NK-92 treated with Interleukin-12 subunit alpha and Interleukin-12 subunit beta, amount 100 ng/mL, for 24 hours (cell line): ENCODE data around the gene FLT3LG.

Experiments used
- DNase-seq: peaks from one replicate; lab custom pipeline; 2025; lab: John Stamatoyannopoulos, UW

FLT3LG gene, protein sequence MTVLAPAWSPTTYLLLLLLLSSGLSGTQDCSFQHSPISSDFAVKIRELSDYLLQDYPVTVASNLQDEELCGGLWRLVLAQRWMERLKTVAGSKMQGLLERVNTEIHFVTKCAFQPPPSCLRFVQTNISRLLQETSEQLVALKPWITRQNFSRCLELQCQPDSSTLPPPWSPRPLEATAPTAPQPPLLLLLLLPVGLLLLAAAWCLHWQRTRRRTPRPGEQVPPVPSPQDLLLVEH

DNA sequence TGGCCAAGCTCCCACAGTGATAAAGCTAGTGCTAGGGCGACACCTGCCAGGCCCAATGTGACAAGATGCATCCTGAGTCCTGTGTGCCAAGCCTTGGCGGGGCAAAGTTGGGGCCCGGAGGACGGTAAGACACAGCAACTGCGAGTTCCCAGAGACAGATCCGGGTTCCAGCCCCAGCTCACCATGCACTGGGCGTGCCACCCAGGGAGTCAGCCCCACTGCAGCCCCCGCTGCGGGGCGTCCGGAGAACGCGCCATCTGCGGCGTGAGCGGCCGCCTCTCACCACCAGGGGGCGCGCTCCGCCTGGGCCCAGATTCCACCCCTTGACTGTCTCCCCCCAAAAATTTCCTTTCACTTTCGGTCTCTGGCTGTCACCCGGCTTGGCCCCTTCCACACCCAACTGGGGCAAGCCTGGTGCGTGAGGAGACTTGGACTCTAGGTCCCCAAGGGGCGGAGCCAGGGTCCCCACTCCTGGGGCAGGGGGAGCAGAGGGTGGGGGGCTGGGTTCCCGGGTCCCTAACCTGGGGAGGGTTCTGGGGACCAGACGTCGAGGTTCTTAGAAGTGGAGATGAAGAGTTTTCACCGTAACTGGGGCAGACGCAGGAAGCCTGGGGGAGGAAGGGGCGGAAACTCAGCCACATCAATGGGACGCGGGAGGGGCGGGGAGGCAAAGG lies at the start of gene FLT3LG:
Gene FLT3LG, plus strand, starts transcription at position 348 of the 674 bp plus-strand sequence. CDS start 425 bp downstream, outside the sequence.
- peak; percentile 82 for DNase-seq

DNA sequence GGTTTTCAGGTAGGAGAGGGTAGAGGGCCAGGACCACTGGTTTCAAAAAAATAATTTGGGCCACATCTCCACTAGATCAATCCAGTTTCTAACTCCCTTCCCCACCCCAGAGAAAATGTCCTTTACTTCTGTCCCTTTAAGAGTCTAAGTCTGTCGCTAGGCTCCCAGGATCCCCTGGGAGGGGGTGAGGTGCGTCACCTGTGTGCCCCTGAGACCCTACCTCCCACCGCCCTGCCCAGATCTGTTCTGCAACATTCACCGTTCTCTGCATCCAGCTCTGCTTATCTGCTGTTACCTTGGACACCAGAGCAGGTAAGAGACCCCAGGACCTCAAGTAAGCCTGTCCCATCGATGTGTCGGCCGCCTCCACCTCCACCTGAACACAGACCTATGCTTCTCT lies 48.8 kb upstream of the FLT3LG start, which contains the start of gene GFY:
Gene GFY, plus strand, starts transcription at position 211 of the 400 bp plus-strand sequence. CDS start 1,043 bp downstream, outside the sequence.
- DNase-seq = no peak

DNA sequence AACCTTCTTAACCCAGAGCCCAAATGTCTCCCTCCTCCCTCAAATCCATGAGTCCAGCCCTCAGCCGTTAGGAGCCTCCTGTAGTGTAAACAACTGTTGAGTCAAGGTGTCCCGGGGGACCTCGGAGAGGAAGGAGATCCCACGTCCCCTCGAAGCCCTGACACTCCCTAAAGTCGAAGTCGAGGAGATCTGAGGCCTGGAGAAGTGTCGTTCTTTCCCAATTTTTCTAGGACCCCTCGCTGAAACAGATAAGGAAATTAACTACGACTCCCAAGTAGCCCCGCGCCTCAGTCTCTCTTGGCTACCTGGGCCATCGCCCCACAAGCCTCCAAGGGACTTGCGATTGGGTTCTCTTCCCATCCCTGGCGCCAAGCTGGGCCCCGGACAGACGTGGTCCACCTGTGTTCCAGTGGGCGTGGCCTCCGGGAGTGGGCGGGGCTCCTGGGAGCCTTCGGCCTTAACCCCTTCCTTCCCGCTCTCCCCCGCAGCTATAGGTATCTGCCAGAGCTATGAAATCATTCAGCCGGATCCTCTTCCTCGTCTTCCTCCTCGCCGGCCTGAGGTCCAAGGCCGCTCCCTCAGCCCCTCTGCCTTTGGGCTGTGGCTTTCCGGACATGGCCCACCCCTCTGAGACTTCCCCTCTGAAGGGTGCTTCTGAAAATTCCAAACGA lies 48.0 kb upstream of the FLT3LG start:
- DNase-seq = no peak

DNA sequence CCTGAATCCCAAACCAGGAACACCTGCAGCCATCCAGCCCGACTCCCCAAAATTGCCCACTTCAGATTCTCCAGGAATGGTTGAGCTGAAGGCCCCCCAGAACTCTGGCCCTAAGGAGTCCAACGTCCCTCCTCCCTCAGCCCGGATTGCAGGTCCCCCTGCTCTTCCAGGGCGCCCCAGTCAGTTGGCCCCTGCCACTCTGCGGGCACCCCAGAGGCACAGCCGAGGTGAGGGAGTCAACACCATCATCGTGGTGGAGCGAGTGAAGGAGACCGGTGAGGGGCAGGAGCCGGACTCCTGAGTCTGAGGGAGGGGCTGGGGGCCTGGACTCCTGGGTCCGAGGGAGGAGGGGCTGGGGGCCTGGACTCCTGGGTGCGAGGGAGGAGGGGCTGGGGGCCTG lies 46.7 kb upstream of the FLT3LG start:
- no peak for DNase-seq

DNA sequence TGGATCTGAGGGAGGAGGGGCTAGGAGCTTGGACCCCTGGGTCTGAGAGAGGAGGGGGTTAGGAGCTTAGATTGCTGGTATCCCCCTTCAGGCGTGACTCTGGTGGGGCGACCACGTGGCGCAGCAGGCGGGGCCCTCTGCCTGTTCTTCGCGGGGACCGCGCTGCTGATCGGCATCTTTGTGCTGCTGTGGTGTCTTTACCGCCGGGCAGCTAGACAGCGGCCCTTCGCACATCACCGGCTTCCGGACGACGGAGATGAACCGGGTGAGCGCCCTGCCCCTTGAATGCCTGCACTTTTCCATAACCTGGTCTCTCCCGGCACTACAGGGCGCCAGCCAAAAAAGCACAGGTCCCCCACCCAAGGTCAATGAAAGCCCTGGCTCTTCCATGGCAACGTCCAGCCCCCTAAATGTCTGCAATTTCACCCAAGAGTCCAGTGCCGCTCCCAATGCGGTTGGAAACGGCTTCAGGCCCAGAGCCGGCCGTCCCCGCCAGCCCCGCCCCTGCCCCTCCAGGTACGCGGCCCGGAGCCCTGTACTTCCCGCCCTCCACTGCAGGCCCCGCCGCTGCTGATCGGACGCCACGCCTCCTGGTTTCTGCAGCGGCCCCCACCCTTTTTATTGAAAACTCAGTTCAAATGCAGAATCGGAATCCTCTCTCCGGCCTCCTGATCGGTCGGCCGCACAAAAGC lies 46.0 kb upstream of the FLT3LG start:
- DNase-seq = no peak

DNA sequence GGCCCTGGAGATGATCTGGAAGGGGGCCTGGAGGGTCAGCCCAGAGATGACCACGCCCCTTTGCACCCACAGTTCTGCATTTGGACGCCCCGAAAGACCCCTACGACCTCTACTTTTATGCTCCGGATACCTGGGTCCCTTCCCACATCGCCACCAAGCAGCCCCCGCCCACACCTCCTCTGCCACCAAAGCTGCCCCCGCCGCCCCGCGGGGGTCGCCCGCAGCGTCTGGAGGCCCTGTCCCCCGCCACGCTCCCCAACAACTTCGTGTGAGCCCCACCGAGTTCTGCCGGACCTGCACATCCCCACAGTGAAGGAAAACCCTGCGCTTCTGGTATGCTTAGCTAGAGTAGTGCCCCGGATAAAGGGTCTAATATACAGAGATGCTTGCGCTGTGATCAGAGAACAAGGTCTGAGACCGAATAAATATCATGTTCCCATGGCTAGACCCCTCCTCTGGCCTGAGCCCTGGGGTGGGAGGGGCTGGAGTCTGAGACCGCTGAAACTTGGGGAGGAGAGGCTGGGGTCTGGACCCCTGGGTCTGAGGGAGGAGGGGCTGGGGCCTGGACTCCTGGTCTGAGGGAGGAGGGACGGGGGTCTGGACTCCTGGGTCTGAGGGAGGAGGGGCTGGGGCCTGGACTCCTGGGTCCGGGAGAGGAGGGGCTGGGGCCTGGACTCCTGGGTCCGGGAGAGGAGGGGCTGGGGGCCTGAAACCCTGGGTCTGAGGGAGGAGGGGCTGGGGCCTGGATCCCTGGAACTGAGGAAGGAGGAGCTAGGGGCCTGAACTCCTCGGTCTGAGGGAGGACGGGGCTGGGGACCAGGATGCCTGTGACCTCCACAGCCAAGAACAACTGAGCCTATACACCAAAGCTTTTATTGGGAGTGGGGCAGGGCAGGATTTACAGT lies 45.2 kb upstream of the FLT3LG start:
- no peak for DNase-seq

DNA sequence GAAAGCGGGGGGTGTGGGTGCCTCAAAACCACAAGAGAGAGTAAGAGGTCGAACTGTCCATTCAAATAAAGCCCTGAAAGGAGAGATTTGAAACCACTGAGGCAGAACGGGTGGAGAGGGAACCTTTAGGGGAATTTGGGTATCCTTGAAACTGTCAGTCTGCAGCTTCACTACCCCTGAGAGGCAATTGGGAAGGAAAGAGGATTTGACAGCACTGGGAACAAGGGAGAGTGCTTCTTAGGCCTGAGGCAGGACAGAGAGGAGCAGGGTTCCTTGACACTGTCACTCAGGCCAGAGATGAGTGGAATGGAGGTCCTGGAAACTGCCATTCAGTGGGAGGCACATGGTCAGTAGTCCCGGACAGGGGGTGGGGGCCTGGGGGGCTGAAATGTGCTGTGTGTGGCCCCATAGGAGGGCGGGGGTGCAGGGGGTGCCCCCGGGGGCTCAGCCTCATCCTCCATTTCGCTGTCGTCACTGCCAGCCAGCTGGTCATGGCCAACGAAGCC lies 43.8 kb upstream of the FLT3LG start:
- DNase-seq = no peak

DNA sequence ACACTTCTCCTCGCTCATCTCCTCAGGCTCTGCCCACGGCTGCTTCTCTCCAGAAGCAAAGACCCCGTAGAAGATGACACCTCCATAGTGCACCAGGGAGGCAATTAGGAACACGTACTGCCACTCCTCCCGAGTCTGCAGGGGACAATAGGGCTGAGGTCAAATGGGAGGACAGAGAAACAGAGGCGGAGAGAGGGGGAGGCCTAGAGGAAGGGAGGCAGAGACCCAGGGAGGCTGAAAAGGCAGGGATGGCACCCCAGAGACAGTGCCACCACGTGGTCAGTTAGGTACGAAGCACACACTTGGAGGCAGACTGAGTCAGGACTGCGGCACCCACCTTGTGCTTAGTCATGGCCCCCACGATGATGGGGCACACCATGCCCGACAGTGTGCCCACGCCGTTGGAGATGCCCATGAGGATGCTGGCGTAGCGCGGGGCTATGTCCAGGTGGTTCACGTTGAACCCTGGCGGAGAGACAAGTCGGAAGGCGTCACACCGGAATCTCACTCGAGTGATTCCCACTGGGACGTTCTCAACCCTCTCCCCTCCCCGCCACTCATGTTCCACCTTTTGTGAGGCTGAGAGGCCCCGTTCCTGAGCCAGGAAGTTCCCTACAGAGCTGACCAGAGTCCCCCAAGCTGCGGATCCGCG lies 43.2 kb upstream of the FLT3LG start:
- DNase-seq = no peak

DNA sequence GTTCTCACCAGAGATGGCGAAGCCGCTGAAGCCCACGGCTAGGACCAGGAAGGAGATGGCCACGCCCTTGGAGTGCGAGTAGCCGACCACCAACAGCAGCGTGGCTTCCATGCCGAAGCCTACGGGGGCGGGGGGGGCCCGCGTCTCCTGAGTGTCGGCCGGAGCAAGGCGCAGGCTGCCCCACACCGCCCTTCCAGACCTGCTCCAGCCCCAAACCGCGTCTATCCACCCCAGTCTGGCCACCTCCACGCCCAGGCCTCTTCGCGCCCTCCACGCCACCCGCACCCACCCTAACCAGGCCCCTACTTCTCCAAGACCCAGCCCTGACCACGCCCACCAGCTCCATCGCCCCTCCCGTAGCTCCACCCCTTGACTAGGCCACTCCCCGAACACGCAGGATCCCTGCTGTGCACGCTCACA lies 42.7 kb upstream of the FLT3LG start:
- no peak for DNase-seq

DNA sequence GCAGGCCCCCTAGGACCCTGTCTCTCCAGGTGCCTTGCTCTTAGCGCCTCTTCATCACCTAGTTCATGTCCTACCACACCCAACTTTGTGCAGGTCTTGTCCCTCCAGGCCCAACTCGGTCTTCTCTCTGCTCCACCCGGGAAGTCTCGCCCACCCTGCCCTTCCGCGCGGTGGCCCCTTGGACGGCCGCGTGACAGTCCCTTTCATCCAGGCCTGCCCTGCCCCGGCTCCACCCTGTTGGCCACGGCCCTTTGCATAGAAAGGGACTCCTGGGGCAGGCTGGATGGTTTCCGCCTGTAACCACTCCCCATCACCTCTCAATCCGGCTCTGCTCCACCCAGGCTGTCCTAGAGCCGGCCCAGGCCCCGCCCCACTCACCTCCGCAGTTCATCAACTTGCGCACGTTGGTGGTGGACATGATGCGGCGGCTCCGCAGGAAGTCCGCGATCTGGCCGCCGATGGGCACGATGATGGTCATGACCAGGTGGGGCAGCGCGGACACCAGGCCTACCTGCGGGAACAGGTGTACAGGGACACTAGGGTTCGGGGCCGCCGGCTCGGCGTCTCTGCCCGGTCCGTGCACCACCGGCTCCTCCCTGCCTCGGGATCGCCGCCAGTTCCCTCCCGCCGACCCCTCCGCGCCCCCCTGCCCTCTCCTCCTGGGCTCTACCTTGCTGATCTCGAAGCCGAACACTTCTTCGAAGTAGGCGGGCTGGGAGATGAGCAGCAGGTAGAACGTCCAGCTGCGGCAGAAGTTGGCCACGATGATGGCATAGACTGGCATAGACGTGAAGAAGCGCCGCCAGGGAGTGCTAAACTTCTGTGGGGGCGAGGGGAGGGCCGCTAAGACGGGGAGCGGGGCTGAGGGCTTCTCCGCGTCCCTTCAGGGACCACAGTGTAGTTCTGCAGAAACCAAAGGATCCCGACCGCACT lies 41.6 kb upstream of the FLT3LG start:
- no peak for DNase-seq

DNA sequence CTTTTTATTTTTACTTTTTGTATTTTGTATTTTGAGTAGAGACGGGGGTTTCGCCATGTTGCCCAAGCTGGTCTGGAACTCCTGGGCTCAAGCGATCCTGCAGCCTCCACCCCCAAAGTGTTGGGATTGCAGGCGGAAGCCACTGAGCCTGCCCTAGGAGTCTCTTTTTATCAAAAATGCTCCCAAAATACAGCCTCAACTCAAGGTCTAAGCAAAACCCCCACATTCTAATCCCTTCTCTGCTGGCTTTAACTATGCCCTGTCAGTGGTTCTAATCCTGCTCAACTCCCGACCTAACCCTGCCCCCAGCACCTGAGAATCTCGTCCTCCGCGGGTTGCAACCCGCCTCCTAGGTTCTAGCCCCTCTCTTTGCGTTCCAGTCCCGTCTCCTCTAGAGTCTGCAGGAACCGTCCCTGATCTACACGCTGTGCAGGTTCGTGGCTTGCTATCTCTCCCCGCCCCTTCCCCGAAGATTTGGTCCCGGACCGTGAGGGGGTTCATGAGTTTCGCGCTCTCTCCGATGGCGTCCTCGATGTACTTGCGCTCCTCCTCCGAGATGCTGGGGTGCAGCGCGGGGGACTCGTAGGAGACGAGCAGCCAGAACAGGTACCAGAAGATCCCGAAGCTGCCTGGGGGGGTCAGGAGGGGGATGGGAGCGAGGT lies 40.6 kb upstream of the FLT3LG start:
- DNase-seq = no peak

DNA sequence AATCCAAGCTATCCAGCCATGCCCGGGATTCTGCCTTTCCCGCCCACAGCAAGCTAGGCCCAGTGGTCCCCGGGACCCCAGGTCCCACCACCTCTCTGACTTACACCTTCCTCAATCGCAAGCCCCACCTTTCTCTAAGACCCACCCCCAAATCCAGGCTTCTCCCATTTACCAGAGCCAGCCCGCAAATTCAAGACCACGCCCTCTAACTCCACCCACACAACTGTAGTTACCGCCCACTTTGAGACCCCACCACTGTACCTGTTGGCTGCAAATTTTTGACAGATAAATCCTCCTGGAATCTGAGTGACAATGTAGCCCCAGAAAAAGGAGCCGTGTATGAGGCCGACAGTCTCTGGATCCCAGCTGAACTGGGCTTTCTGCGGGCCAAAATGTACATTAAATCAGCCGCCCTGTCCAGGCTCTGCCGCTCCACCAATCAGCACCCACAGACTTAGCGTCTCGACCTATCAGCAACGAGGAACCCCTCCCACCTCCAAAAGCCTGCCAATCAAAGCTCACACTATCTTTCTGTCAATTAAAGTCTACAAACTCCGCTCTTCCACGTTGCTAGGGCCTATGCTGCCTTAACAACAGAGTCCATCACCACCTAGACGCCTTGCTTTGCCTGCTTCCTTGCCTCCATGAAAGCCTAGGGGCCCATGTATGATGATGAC lies 39.0 kb upstream of the FLT3LG start:
- no peak for DNase-seq

DNA sequence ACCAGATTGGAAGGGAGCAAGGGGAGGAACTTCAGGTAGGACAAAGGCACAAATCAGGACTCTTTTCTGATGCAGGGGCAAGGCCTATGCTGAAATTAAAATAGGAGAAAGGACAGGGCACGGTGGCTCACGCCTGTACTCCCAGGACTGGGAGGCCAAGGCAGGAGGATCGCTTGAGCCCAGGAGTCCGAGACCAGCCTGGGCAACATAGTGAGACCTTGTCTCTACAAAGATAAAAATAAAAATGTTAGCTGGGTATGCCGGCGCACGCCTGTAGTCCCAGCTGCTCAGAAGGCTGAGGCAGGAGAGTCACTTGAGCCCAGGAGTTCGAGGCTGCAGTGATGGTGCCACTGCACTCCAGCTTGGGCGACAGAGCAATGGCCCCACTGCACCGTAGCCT lies 38.3 kb upstream of the FLT3LG start:
- DNase-seq = no peak

DNA sequence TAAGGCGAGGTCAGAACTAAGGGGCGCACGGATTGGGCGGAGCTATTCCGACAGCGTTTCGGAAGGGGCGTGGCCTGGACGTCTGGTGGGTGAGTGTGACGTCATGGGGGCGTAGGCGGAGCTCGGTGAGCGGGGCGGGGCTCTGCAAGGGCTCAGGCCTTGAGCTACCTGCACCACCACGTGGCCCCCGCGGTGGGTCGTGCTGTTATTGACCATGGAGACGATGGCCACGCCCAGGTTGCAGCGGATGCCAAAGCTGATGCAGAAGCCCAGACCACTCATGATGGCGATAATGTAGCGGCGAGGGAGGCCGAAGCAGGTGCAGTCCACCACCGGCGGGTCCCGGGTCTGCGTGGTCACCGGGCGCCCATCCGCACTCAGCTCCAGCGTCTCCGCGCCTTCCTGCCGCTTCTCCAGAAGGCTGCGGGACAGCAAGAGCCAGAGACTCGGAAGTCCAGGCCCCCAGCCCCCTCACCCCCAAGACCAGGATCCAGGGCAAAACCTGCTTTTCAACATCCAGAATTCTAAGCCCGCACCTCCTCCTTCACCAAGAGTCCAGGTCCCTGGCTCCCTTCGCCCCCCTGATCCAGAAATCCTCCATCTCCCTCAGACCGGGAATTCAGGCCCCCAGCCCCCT lies 37.5 kb upstream of the FLT3LG start:
- no peak for DNase-seq

DNA sequence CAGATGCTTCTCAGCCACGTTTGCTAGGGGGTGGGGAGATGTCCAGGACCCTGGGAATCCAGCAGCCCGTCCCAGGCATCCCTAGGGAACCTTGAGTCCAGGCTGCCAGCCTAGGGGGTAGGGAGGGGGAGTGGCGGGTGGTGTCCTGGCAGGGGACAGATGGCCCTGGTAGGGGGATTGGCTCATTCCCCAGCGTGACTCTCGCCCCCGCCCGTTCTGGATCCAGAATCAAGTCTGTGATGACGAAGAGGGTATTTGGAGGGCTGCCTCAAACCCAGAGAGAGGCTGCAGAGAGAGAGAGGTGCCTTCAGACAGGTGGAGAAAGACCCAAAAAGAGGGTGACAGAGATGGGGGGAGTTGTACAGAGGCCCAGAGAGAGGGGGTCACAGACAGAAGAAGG lies 36.8 kb upstream of the FLT3LG start:
- no peak for DNase-seq

DNA sequence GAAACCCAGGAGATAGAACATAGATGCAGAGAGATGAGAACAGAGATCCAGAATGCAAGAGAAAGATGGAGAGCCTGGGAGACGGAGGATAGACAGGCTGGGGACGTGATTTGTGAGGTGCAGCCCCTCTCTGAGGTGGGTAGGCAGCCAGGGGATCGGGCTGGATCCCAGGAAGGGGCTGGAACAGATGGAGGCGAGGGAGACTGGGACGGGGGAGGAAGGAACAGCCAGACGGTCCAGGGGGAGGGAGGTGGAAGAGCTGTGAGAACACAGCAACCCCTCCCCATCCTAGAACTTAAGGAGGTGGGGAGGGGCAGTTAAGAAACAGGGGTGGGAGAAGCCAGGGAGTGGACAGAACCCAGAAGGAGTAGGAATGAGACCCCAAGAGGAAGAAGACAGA lies 35.8 kb upstream of the FLT3LG start:
- no peak for DNase-seq

DNA sequence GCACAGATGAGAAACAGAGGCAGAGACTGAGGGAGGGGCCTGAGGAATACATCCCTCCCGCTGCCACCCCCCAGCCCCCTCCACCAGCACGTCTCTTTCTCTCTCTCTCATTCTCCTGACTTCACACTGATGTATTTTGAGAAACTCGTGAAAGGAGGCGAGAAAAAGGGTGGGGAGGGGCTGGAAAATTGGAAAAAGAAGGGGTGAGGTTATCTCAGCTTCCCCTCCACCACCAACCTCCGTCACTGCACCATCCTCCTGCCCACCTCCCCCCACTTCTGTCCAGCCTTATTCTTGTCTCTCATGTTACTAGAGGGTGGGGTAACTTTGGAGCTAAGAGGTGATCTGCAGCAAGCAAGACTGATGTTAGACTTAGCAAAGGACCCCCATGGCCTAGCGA lies 34.2 kb upstream of the FLT3LG start:
- DNase-seq = no peak
